HG03354 (cell line): Measurements from ENCODE around the gene SRGAP1.
"Not testable (repeated sequence)": the region's sequence is repeated elsewhere in the genome, so short reads cannot be mapped to it uniquely, and the experiment has no call there.

Experiments used
- ATAC-seq: cut with Tn5 transposase; IDR thresholded peaks from one replicate; pipeline ENCODE4 v1.9.1; 2021; ENCODE audit warnings: mild to moderate bottlenecking; ENCODE audit not compliant: unreplicated experiment, poor library complexity, severe bottlenecking

Gene SRGAP1

GRCh38 chr12:64025174-64025958, 180.9 kb downstream of the SRGAP1 start:
- ATAC-seq = no peak

GRCh38 chr12:64027311-64027710, 182.8 kb downstream of the SRGAP1 start:
- no peak for ATAC-seq

- no peak for ATAC-seq
These were observed 184.0 kb downstream of the SRGAP1 start for GRCh38 chr12:64028541-64028940.

GRCh38 chr12:64029013-64029857, 184.7 kb downstream of the SRGAP1 start:
- no peak for ATAC-seq

GRCh38 chr12:64030155-64030554, 185.7 kb downstream of the SRGAP1 start:
- no peak for ATAC-seq

GRCh38 chr12:64034056-64034455, 189.6 kb downstream of the SRGAP1 start:
- not testable (repeated sequence) for ATAC-seq

- no peak for ATAC-seq
These were observed 190.5 kb downstream of the SRGAP1 start for GRCh38 chr12:64034901-64035576.

- ATAC-seq = no peak
These were observed 191.9 kb downstream of the SRGAP1 start for GRCh38 chr12:64036414-64036813.

GRCh38 chr12:64039281-64039871, 194.9 kb downstream of the SRGAP1 start:
- no peak for ATAC-seq

GRCh38 chr12:64042911-64043310, 198.4 kb downstream of the SRGAP1 start:
- ATAC-seq = no peak

- ATAC-seq = no peak
These were observed 199.7 kb downstream of the SRGAP1 start for GRCh38 chr12:64044191-64044590.

- ATAC-seq = no peak
These were observed 206.6 kb downstream of the SRGAP1 start for GRCh38 chr12:64051057-64051456.

- no peak for ATAC-seq
These were observed 208.6 kb downstream of the SRGAP1 start for GRCh38 chr12:64053117-64053516.

- ATAC-seq = no peak
These were observed 209.6 kb downstream of the SRGAP1 start for GRCh38 chr12:64054079-64054520.

GRCh38 chr12:64056741-64057140, 212.2 kb downstream of the SRGAP1 start:
- ATAC-seq = no peak

GRCh38 chr12:64057706-64058105, 213.2 kb downstream of the SRGAP1 start:
- no peak for ATAC-seq

GRCh38 chr12:64058541-64059265, 214.2 kb downstream of the SRGAP1 start:
- ATAC-seq = no peak

GRCh38 chr12:64059685-64060084, 215.2 kb downstream of the SRGAP1 start:
- no peak for ATAC-seq

GRCh38 chr12:64061868-64062375, 217.4 kb downstream of the SRGAP1 start:
- ATAC-seq = no peak
